Jurkat, Clone E6-1 (cell line): ENCODE measurements around the gene NUCB2. TPM values are rescaled to one million over a fixed set of nuclear protein-coding genes. Genes with fewer than 3 reads are reported as not detected.
"Not testable (repeated sequence)": the region's sequence is repeated elsewhere in the genome, so short reads cannot be mapped to it uniquely, and the experiment has no call there.

Source experiments
- DNase-seq: peaks from one replicate; pipeline ENCODE4 v3.0.0-alpha.2; 2011; ENCODE audit warnings: low read depth, low spot score
- H3K4me3 ChIP-seq: 2 replicates; pipeline ENCODE4 v1.5.1; 2011; ENCODE audit warnings: mild to moderate bottlenecking, low read length, control low read depth, moderate library complexity
- polyA plus RNA-seq: library from polyadenylated mRNA; unstranded; fragments of >200 nt; gene quantifications from one replicate; pipeline ENCODE4 v1.2.1, GENCODE V29; 2012; ENCODE audit warnings: missing spikeins; ENCODE audit not compliant: insufficient read length, insufficient read depth

NUCB2 gene
- 608 TPM for polyA plus RNA-seq

DNA sequence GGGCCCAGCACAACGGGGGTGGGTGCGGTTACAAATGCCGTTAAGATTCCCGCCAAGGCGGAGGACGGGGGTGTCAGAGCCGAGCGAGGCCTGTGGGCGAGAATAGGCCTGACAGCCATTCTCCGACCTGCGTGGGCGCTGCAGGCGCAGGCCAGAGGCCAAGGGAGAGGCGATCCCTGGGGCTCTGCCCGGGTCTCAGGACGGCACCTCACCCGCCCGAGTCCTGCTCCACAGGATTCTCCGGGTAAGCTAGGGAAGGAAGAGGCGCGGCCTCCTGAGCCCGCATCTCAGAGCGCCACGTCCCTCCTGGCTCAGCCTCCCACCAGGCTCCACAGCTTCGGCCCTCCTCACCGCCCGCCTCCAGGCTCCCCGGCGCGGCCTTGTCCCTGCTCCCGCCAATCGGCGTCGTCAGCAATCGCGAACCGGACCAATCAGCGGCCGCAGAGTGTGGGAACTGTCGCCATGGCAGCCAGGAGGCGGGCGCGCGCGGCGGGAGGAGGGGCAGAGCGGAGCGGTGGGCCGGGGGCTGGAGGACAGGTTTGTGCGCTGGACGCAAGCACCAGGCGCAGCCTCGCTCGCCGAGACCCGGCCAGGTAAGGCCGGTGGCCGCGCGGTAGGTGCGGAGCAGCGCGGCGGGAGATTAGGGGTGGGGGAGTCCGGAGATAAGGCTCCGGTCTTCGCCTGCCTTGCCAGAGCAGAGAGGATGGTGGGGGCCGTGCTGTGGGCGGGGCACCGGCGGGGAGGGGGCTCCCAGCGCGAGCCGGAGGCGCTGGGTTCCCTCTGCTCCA, at the start of gene NUCB2:
Gene NUCB2 (plus strand): TSS at position 504 of the 788 bp plus-strand sequence. CDS start 18,585 bp downstream, outside the sequence.
- H3K4me3 ChIP-seq: peak within 1 kb of the TSS; percentile 89
- peak; percentile 97 for DNase-seq

DNA sequence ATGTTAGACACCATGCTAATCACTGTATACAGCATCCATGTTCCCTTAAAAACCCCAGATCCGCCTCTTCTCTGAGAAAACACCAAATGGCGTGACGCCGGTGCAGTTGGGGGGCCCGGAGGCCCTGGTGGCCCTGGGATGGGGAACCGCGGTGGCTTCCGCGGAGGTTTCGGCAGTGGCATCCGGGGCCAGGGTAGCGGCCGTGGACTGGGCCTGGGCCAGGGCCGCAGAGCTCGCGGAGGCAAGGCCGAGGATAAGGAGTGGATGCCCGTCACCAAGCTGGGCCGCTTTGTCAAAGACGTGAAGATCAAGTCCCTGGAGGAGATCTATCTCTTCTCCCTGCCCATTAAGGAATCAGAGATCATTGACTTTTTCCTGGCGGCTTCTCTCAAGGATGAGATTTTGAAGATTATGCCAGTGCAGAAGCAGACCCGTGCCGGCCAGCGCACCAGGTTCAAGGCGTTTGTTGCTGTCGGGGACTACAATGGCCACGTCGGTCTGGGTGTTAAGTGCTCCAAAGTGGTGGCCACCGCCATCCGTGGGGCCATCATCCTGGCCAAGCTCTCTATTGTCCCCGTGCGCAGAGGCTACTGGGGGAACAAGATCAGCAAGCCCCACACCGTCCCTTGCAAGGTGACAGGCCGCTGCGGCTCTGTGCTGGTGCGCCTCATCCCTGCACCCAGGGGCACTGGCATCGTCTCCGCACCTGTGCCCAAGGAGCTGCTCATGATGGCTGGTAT, 48.2 kb upstream of the NUCB2 start:
- not testable (repeated sequence) for DNase-seq, H3K4me3 ChIP-seq

DNA sequence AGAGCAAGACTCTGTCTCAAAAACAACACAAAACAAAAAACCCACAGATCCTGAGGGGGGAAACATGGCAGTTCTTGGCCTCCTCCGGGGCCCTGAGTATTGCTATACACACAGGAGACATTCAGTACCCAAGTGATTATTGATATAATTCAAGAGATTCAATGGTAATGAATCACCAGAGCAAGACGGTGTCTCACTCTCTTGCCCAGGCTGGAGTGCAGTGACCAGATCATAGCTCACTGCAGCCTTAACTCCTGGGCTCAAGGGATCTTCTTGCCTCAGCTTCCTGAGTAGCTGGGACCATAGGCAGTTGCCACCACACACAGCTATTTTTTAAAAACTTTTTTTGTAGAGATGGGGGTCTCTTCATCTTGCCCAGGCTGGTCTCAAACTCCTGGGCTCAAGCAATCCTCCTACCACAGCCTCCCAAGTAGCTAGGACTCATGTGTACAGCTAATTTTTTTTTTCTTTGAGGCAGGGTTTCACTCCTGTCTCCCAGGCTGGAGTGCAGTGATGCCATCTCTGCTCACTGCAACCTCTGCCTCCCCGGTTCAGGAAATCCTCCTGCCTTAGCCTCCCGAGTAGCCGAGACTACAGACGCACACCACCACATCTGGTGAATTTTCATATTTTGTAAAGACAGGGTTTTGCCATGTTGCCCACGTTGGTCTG, 46.9 kb upstream of the NUCB2 start:
- no peak for DNase-seq
- no peak overlapping the region for H3K4me3 ChIP-seq

DNA sequence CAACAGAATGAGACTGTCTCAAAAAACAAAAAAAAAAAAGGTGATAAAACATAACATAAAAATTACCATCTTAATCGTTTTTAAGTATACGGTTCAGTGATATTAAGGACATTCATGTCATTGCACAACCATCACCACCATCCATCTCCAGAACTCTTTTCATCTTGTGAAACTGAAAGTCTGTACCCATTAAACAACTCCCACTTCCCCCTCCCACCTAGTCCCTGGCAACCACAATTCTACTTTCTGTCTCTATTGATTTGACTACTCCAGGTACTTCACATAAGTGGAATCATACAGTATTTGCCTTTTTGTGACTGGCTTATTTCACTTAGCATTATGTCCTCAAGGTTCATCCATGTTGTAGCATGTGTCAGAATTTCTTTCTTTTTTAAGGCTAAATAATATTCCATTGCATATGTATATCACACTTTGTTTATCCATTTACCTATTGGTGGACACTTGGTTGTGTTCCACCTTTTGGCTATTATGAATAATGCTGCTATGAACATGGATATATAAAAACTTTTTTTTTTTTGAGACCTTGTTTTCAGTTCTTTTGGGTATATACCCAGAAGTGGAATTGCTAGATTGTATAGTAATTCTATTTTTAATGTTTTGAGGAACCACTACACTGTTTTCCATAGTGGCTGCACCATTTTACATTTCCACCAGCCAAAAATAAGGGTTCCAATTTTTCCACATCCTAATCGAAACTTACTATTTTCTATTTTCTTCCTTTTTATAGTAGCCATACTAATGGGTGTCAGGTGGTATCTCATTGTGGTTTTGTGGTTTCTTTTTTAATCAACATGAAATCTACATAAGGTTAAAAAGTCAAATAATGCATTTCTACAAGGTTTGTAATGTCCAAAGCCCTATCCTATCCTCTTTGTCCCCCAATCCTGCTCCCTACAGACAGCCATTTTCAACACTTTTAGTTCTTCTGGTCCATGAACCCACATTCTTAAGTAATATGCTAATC, 45.4 kb upstream of the NUCB2 start:
- no peak overlapping the region for H3K4me3 ChIP-seq
- DNase-seq: peak; percentile 77

DNA sequence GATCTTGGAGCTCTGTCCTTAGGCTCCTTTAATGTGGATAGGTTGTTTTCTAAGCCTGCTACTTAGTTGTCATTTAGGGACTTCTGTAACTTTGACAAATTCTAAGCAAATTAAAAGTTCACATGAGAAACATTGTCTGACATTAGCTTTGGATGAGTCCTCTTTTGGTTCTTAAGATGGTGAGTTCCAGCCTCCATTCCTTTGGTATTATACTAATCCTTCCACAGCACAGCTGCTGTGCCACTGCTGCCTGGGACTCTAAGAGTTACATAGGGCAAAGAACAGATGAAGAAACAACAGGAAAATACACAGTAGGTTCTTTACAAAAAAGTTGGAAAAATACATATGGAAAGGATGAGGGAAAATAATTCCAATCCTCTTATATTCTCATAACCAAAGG, 43.4 kb upstream of the NUCB2 start:
- H3K4me3 ChIP-seq: no peak overlapping the region

DNA sequence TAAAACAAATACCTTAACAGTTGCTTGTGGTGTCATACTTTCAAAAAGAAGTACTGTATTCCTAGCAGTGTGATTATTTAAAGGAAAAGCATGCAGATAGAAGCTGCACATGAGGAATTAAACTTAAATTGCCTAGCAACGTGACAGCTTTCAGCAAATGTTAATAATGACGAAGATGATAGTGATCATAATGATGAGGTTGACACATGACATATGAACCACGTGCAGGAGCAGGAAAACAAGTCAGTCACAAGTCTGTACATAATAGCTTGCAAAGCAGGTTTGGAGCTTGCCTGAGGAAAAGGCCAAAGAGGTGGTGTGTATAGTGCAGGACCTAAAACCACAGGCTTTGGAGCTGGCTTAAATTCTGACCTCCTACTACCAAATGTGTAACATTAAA, 38.2 kb upstream of the NUCB2 start:
- no peak for DNase-seq
- no peak overlapping the region for H3K4me3 ChIP-seq

More for the DNA sequence above, 43.4 kb upstream of the NUCB2 start:
- DNase-seq: no peak

DNA sequence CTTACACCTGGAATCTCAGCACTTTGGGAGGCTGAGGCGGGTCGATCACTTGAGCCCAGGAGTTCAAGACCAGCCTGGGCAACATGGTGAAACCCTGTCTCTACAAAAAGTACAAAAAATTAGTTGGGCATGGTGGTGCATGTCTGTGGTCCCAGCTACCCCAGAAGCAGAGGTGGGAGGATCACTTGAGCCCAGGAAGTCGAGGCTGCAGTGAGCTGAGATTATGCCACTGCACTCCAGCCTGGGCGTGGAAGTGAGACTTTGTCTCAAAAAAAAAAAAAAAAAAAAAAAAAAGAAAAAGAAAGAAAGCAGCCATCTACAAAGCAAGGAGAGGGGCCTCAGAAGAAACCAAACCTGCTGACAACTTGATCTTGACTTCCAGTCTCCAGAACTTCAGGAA, 36.6 kb upstream of the NUCB2 start:
- H3K4me3 ChIP-seq, DNase-seq: not testable (repeated sequence)

DNA sequence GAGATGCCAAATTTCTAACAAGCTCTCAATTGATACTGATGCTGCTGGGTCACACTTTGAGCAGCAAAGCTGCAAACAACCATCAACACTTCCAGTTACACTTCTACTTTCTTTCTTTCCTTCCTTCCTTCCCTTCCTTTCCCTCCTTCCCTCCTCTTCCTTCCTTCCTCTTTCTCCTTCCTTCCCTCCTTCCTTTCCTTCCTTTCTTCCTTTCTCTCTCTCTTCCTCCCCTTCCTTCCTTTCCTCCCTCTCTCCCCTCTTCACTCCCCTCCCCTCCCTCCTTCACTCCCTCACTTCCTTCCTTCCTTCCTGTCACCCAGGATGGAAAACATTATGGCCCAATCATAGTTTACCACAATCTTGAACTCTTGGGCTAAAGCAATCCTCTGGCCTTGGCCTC, 35.8 kb upstream of the NUCB2 start:
- DNase-seq: no peak
- H3K4me3 ChIP-seq: no peak overlapping the region

DNA sequence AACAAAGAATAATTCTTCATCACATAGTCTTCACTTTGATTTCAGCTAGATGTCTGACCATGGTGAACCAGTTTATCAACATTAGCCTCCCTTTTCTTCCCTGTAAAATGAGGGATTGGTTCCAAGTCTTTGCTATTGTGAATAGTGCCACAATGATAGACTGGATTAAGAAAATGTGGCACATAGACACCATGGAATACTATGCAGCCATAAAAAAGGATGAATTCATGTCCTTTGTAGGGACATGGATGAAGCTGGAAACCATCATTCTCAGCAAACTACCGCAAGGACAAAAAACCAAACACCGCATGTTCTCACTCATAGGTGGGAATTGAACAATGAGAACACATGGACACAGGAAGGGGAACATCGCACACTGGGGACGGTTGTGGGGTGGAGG, 33.6 kb upstream of the NUCB2 start:
- not testable (repeated sequence) for H3K4me3 ChIP-seq, DNase-seq

DNA sequence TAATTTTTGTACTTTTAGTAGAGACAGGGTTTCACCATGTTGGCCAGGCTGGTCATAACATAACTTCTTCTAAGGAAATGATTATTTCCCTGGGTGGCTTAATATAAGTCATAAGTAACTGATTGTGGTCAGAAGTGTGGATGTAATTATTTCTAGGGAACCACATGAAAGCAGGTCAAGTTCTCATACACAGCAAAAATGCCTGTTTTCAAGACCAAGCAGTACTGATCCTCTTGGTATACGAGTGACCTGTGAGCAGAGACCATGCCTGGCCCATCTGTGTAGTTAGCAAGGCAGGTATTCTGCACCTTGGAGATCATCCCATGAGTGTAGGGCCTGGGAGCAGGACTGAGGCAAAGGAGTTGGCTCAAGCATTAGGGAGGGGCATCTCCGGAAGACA, 32.5 kb upstream of the NUCB2 start:
- no peak for DNase-seq
- no peak overlapping the region for H3K4me3 ChIP-seq

DNA sequence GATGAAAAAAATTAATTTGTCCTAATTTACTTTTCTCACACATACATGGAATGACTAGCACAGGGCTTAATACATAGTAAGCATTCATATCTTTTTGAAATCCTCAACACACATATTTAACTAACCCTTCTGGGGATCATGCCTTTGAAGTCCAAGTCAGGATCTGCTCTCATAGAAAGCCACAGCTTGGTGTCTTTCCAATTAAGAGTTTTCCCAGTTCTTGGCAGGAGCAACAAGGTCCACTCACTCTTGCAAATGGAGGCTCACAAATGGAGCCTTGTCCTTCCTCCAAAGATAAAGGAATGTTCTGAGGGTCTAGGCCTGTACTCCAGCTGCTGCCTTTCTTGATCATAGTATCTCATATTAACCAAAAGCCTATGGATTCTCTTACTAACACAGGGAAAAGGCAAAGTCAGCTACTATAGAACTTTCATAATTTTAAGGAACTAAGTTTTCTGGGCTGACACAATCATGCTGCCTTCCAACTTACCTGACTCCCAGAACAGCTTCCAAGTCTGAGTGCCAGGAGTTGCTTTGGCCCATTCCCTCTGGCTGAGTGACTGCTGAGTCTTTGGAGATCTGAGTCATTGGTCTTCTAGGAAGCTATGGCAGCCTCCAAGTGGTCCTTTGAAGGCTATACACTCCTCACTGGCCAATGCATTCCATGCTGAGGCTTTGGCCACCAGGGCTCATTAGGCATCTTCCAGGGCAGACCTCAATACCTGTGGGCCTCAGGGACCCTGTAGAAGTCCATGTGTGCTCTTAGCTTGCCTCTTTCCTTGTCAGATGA, 25.8 kb upstream of the NUCB2 start:
- H3K4me3 ChIP-seq: no peak overlapping the region
- DNase-seq: no peak

DNA sequence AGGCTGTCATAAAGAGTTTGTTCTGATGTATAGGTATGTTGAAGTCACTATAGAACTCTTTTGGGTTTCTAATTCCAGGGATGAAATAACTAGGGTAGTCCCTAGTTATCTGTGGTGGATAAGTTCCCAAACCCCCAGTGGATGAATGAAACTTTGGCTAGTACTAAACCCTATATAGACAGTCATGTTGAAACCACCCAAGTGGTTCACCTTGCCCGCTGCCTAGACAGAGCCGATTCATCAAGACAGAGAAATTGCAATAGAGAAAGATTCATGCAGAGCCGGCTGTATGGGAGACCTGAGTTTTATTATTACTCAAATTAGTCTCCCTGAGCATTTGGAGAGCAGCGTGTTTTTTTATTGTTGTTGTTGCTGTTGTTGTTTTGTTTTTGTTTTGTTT, 23.8 kb upstream of the NUCB2 start:
- DNase-seq: no peak
- no peak overlapping the region for H3K4me3 ChIP-seq

DNA sequence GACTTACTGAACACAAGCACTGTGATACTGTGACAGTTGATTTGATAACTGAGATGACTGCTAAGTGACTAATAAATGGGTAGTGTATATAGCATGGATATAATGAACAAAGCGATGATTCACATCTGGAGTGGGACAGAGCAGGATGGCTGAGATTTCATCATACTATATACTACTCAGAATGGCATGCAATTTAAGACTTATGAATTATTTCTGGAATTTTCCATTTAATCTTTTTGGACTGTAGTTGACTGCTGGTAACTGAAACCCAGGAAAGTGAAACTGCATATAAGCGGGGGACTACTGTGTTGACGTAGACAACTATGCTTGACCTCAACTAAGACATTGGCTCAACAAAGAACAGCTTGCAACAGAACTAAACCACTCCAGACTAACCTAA, 20.0 kb upstream of the NUCB2 start:
- DNase-seq: no peak
- no peak overlapping the region for H3K4me3 ChIP-seq

DNA sequence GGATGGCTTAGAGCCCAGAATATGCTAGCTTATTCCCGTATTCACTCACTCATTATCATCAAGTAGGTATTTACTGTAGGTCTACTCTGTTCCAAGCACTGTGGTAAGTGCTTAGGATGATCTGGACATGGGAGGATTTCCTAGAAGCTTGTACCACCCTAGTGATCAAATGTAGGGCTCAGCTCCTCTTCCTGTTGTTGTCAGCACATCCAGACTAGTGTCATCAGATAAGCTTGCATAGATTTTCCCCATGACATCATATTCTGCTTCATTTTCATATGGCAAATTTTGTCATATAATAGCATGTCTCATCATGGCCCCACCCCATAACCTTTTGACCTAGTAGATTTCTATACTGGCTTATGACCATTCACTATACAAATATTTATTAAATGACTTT, 19.3 kb upstream of the NUCB2 start:
- DNase-seq: no peak
- no peak overlapping the region for H3K4me3 ChIP-seq

DNA sequence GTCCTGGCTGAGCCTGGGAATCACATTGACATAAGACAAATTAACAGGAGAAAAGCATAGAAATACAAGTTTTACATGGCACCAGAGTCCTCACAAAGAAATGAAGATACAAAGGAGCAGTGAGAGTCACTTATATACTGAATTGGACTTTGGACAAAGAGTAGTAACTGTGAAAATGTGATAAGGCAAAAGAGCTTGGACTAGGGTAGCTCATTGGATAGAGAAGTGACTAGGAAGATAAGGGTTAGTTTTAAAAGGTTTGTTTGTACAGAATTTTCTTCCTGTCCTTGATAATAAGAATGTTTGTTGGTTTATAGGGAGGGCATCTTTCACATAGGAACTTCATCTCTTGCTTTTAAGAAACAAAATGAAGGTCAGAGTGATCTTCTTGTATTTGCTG, 17.9 kb upstream of the NUCB2 start:
- no peak for DNase-seq
- H3K4me3 ChIP-seq: no peak overlapping the region

DNA sequence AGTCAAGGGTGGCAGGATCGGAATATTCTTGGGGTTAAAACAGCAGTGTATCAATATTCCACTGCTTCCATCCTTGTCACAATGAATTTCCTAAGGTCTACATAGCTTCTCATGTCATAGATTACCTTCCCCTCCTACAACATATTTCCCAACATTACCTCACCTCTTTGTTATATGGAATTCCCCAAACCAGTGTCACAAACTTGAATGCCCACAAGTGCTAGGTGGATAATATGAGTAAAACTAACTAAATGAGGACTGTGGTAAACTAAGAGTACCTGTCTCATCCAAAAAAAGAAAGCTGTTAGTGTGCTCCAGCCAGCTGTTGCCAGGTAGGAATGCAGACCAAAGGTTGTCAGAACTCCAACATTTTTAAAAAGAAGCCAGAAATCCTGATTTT, 17.0 kb upstream of the NUCB2 start:
- no peak for DNase-seq
- H3K4me3 ChIP-seq: no peak overlapping the region

DNA sequence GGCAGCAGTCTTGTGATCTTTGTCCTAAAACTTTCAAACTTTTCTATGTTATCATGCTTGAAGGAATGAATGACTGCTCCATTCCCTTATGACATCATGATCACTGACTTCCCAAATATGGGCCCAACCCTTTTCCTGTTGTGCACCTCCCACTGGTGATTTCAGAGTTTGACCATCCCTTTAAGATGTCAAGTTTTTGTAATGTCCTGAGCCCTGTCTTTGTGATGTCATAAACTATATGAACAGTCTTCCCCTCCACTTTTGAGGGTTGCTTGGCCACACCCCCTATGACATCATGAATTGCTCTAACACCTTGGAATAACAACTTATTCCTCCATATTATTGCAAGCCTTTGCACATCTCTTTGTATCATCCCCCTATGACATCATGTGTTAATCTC, 16.5 kb upstream of the NUCB2 start:
- DNase-seq: no peak
- no peak overlapping the region for H3K4me3 ChIP-seq

DNA sequence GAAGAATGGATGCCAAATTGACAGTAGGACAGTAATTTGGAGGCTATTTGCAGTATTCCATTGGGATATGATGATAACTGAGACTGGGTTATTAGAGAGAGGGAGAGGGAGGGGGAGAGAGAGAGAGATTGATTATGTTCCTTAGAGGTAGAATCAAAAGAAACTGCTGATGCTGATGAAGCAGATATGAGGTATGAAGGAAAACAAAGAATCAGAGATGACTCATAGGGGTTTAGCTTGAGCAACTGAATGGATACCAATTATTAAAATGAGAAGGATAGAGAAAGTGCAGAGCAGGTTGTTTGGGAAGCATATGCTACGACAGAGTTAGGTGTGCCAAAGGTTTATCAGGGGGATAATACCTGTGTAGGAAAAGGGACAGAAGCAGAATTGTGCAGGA, 12.8 kb upstream of the NUCB2 start:
- no peak for DNase-seq
- H3K4me3 ChIP-seq: no peak overlapping the region
